ENCODE data around the gene KLK13. TPM values are rescaled to one million over a fixed set of nuclear protein-coding genes. Genes with fewer than 3 reads are reported as not detected.

The KLK13 gene
- total RNA-seq: not detected in 2 replicates

DNA sequence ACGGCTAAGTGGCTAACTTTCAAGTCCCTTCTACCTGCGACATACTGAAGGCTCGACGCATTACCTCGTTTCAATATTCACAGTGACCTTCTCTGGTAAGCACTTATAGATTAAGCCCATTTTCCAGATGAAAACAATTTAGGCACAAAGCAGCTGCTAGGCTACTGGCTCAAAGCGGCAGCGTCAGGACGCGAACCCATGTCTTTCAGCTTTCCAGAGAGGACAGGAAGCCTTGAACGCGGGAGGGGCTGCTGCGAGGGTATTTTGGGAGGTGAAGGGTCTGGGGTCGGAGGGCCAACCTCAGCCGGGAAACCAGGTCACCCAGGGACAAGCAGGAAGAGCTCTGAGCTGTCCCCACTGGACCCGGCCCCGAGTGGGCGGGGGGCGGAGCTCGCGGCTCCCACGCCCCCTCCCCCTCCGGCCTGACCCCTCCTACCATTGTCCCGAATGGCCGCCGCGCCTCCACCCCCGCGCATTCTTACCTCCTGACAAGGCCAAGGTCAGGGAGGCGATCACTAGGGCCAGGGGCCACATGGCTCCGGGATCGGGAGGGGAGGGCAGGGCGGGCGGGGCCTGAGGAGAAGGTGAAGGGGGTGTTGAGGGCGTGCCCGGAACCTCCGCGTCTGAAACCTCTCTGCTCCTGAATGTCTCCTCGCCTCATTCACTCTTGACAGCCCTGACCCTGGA lies at the start of gene KLK13:
Gene KLK13 (minus strand): TSS at position 559 of the 687 bp plus-strand sequence. CDS start 25 bp downstream, at position 534.
- DNase-seq (ENCODE audit: low read depth in 2 of 2): peak in 1 of 2 donors; percentile 6

- no peak for DNase-seq (ENCODE audit: low read depth in 2 of 2)
These were observed 49.3 kb upstream of the KLK13 start for GRCh38 chr19:51114087-51114729.

GRCh38 chr19:51111606-51112005 lies 46.7 kb upstream of the KLK13 start:
- DNase-seq (ENCODE audit: low read depth in 2 of 2): no peak

GRCh38 chr19:51110666-51110971 lies 45.7 kb upstream of the KLK13 start:
- DNase-seq (ENCODE audit: low read depth in 2 of 2): no peak

DNA sequence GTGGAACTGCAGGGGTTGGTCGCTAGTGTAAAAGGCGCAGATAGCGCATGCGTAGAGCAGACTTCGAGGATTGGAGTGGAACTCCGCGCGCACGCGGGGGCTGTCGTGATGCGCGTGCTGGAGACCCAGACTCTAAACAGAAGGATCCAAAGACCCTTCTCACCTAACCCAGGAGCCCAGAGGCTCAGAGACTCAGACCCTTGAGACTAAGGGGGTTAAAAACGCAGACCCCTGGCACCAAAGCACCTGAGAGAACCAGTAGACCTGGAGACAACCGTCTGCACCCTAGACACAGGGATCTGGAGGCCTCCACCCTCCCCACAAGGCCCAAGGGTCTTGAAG lies 43.9 kb upstream of the KLK13 start:
- DNase-seq (ENCODE audit: low read depth in 2 of 2): no peak

GRCh38 chr19:51108066-51108804 lies 43.3 kb upstream of the KLK13 start, which contains the start of gene CTU1:
TSS of gene CTU1 (minus strand) at chr19:51108409. CDS start at chr19:51104569, 3,840 bp downstream.
- peak; percentile 99 for DNase-seq (ENCODE audit: low read depth in 2 of 2)

- peak in 1 of 2 donors; percentile 37 for DNase-seq (ENCODE audit: low read depth in 2 of 2)
These were observed 42.6 kb upstream of the KLK13 start for GRCh38 chr19:51107406-51108065.

DNA sequence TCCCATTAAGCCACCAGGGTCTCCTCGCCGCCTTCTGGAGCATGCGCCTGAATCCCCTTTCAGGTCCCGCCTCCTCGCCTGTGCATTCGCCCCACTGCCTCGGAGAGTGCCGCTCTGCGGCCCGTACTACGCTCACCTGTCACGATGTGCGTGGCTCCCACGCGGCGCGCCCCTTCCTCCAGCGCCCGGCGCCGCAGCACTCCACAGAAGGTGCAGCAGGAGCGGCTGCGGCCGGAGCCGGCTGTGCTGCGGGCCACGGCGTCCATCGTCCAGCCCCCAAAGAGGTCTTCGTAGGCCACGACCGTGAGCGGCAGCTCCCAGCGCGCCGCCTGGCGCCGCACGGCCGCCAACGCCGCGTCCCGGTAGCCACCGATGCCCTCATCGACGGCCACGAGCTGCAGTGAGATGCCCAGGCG lies 39.0 kb upstream of the KLK13 start:
- no peak for DNase-seq (ENCODE audit: low read depth in 2 of 2)

DNA sequence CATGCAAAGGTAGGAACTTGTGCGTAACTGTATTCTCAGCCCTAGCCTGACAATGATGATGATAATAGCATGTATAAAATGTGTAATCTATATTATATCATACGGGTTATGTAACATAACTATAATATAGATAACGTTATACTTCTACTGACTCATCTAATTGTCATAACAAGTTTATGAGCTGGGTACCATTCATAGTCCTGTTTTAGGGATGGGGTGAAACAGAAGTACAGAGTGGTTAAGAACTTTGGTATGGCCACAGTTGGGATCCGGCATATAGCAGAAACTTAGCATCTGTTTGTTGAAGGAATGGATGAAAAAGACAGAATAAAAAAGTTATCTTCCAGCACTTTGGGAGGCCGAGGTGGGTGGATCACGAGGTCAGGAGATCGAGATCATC lies 38.1 kb upstream of the KLK13 start:
- DNase-seq (ENCODE audit: low read depth in 2 of 2): no peak

- no peak for DNase-seq (ENCODE audit: low read depth in 2 of 2)
These were observed 36.4 kb upstream of the KLK13 start for GRCh38 chr19:51101171-51101865.

- no peak for DNase-seq (ENCODE audit: low read depth in 2 of 2)
These were observed 35.7 kb upstream of the KLK13 start for GRCh38 chr19:51100601-51101000.

DNA sequence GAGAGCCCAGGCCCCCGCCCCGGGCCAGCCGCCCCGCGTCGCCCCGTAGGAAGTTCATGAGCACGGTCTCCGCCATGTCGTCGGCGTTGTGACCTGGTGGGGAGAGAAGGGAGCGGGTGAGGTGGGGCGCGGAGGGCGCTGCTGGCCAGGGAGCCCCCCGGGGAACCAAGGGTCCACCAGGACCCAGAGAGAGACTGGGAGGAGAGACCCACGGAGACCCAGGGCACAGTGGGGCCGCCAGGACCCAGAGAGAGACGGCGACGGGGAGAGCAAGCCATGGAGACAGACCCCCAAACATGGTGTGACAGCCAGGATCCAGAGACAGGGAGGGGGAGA lies 34.1 kb upstream of the KLK13 start:
- DNase-seq (ENCODE audit: low read depth in 2 of 2): no peak

DNA sequence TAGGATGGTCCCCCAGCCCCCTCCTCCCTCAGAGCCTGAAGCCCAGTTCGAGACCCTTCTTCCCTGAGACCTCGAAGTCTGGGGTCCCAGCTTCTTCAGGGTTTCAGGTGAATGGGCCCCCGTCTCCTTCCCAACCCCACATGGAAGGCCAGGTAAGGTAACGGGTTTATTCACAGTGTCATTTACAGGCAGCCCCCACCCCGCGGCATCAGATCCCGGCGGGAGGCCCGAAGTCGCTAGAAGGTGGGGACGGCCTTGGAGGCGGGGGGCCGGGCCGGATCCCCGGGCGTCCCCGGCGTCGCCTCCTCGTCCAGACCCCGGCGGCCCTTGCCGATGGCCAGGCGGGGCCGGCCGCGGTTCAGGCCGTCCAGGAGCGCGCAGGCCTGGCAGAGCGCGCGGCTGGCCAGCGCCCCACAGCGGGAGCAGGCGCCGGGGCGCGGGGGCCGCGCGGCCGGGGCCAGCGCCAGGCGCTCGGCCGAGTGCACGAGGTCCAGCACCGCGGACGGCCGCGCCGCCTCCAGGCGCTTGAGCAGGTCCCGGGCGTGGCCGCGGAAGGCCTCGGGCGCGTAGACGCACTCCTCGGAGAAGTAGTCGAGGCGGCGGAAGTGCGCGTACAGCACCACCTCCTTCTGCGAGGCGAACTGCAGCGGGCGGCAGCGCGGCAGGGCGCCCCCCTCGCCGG lies 33.6 kb upstream of the KLK13 start:
- no peak for DNase-seq (ENCODE audit: low read depth in 2 of 2)

GRCh38 chr19:51097796-51098195 lies 32.9 kb upstream of the KLK13 start:
- DNase-seq (ENCODE audit: low read depth in 2 of 2): no peak

- DNase-seq (ENCODE audit: low read depth in 2 of 2): peak; percentile 51 to 64
These were observed 32.4 kb upstream of the KLK13 start for GRCh38 chr19:51097166-51097738.

DNA sequence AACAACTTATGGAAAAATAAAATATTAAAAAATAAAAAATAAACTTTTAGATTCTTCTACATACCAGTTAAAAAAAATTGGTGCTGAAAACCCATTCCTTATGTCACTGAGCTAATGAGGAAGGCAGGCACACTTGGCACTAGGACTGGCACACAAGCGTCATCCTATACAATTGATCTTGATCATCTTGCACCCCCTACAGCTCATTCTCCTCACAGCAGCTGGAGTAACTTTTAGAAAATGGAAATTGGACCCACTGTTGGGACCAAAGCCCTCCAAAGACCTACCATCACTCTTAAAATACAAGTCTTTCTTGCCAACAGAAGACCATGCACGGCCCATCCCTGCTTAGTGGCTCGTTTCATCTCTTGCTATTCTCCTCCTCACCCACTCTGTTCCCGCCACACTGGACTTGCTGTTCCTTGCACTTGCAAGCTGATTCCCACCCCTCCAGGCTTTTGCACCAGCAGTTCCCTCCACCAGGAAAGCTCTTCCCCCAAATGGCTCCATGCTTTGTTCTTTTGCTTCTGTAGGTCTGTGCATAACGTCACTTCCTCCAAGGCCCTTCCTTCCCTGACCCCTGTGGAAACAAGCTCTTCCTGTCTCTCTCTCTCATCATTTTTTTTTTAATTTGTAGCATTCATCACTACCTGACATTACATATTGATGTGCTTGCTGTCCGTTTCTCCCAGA lies 31.7 kb upstream of the KLK13 start:
- peak; percentile 51 to 53 for DNase-seq (ENCODE audit: low read depth in 2 of 2)

DNA sequence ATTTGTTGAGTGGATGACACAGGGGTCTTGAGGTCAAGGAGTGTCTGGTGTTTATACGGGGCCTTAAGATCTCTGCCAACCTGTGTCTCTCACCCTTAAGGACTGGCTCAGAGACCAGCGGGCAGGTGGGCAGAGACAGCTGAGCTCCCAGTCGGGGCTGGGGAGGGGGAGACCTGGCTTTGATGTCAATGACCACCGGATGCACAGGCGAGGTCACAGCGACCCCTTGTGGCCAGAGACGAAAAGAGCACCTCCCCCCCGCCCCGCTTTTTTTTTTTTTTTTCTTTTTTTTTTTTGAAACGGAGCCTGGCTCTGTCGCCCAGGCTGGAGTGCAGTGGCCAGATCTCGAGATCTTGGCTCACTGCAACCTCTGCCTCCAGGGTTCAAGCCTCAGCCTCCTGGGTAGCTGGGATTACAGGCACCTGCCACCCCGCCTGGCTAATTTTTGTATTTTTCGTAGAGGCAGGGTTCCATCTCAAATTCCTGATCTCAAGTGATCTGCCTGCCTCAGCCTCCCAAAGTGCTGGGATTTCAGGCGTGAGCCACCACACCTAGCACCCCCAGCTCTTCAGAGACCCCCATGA lies 29.9 kb upstream of the KLK13 start:
- DNase-seq (ENCODE audit: low read depth in 2 of 2): peak; percentile 12 to 48

GRCh38 chr19:51093510-51094345 lies 28.8 kb upstream of the KLK13 start:
- peak; percentile 50 to 65 for DNase-seq (ENCODE audit: low read depth in 2 of 2)

DNA sequence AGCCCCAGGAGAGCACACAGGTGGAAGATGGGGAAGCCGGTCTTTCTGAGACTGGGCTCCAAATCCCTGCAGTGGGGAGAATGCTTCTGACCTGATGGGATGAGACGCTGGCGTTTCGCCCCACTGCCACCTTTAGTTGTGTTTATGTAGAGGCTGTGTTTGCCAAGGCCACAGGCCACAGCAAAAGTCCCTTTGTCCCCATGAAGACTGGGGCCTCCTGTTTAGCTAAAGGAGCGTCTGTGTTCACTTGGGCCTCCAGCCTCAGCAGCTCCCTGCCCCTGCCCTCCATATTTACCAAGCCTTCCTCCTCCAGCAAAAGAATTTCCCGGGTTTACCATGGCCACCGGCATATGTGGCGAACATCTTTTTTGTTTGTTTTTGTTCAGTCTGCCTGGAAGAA lies 28.2 kb upstream of the KLK13 start:
- no peak for DNase-seq (ENCODE audit: low read depth in 2 of 2)

All from lung microvascular endothelial cell (primary cell).